ENCODE data around the gene PRICKLE2. TPM values are rescaled to one million over a fixed set of nuclear protein-coding genes. Genes with fewer than 3 reads are reported as not detected.

Gene PRICKLE2
- total RNA-seq, 1 experiment from 2014 or later = 9.5 TPM

GRCh38 chr3:64251019-64251418 is 25.8 kb upstream of the PRICKLE2 start:
- DNase-seq (ENCODE audit: low read depth) = no peak

- no peak for DNase-seq (ENCODE audit: low read depth)
Measured at GRCh38 chr3:64247991-64248646, 22.9 kb upstream of the PRICKLE2 start.

GRCh38 chr3:64244011-64244942 is 19.0 kb upstream of the PRICKLE2 start:
- peak; percentile 57 for DNase-seq (ENCODE audit: low read depth)

DNA sequence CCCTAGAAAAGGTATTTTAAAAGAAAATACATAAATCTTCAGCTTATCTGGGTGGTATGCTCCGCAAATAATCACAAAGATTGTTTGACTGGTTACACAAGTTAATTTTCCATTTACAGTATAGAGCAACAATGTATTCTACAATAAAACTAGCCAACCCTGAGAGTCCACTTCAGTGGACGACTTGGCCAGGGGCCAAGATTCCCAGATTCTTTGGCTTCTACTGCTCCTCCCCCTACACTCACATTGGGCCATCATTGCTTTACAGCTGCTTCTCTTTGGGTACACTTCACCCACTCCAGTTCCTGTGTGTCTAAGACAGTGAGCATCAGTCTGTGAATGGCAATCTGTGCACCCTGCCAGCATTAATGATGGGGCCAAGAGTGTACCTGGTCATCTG is 17.2 kb upstream of the PRICKLE2 start:
- no peak for DNase-seq (ENCODE audit: low read depth)

- DNase-seq (ENCODE audit: low read depth) = no peak
Measured at GRCh38 chr3:64240959-64241358, 15.7 kb upstream of the PRICKLE2 start.

- no peak for DNase-seq (ENCODE audit: low read depth)
Measured at GRCh38 chr3:64240396-64240795, 15.1 kb upstream of the PRICKLE2 start.

DNA sequence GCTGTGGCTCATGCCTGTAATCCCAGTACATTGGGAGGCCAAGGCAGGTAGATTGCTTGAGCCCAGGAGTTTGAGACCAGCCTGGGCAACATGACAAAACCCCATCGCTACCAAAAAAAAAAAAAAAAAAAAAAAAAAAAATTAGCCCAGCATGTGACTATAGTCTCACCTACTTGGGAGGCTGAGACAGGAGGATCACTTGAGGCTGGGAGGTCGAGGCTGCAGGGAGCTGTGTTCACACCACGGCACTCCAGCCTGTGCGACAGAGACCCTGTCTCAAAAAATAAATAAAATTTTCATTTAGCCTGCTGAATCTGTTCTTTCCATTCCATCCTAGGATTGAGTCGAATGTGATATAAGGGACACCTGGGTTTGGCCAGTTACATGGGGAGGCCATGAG is 14.6 kb upstream of the PRICKLE2 start:
- no peak for DNase-seq (ENCODE audit: low read depth)

DNA sequence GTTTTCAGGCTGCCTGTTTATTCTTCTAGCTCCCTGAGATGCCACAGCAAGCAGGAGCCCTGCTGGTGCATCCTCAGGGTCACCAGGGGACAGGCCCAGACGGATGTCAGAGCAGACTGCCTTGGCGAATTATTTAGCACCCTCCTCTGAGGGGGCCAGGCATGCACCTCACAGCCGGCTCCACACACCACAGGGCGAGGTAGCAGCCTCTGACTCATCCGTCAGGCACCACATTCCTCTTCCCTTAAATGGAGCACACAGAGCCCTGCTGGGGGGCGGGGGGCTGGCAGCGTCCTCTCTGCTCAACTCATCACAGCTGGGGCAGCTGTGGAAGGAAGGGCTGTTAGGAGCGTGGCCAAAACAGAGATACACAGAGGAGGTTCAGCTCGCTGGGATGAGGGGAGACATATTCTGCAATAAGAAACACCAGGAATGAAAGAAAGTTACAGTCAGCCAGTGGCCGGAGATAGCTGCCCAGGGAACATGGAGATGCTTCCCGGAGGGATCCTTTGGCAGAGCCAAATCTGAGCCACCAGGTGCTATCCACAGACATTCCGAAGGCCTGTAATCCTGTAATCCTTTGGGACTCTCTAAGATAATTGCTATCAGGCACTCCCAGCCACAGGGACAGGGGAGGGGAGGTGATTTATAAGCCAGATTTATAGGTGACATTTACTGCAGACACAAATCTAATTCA is 13.9 kb upstream of the PRICKLE2 start:
- peak; percentile 97 for DNase-seq (ENCODE audit: low read depth)

GRCh38 chr3:64237083-64237482 is 11.8 kb upstream of the PRICKLE2 start:
- DNase-seq (ENCODE audit: low read depth) = no peak

DNA sequence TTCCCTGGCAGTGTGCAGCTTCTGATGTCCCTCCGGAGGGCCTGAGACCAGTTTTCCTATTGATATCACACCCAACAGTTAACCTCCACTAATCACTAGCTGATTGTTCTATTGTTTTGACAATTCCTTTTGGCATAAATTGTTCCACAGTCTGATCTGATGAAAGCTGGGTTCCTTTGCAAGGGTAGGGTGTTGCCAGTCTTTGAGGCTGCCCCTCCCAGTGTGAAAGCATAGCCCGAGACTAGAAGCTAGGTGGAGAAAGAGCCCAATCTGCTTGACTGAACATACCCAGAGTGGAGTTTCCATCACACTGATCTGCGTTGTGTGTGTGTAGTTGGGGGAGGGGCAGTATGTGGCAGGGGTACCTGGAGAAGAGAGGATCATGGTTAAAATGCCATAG is 10.3 kb upstream of the PRICKLE2 start:
- DNase-seq (ENCODE audit: low read depth) = no peak

GRCh38 chr3:64234571-64234970 is 9.3 kb upstream of the PRICKLE2 start:
- DNase-seq (ENCODE audit: low read depth) = no peak

- no peak for DNase-seq (ENCODE audit: low read depth)
Measured at GRCh38 chr3:64232821-64233220, 7.6 kb upstream of the PRICKLE2 start.

GRCh38 chr3:64229903-64230302 is 4.6 kb upstream of the PRICKLE2 start:
- peak; percentile 56 for DNase-seq (ENCODE audit: low read depth)

- no peak for DNase-seq (ENCODE audit: low read depth)
Measured at GRCh38 chr3:64228110-64228509, 2.8 kb upstream of the PRICKLE2 start.

- no peak for DNase-seq (ENCODE audit: low read depth)
Measured at GRCh38 chr3:64226730-64227129, 1.5 kb upstream of the PRICKLE2 start.

GRCh38 chr3:64225695-64226499 is 631 bp upstream of the PRICKLE2 start:
- DNase-seq (ENCODE audit: low read depth) = peak; percentile 44

GRCh38 chr3:64223791-64224745 is 1.2 kb downstream of the PRICKLE2 start:
- DNase-seq (ENCODE audit: low read depth) = peak; percentile 65

DNA sequence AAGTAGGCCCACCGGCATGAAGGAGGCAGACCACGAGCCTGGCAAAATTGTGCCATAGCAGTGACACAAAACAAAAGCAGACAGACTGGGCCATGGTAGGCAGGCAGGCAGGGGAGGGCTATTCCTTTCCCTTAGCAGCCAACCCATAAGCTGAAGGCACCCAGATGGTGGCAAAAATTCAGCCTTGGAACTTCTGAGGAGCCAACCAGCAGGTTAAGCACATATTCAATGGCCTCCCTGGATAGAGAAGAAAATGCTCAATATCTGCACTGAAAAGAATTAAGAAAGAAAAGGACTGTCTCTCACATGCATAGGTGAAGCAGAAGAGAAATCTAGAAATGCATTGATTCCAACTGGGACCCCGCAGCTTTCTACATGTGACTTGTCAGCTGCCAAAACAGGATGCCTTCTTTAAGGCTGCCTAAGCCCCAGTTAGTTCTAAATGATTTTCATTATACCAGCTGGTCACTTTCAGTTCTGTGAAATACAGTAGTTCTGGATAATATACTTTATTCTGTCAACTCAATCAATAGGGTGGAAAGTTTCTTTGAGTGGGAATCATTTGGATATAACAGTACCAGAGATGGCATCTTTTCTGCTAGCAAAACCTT is 2.7 kb downstream of the PRICKLE2 start:
- DNase-seq (ENCODE audit: low read depth) = no peak

- no peak for DNase-seq (ENCODE audit: low read depth)
Measured at GRCh38 chr3:64221571-64222257, 3.6 kb downstream of the PRICKLE2 start.
